Effector memory CD4-positive, alpha-beta T cell (primary cell): ENCODE measurements around the gene PDIA5.

ENCODE experiments used
- DNase-seq, 3 donors: peaks; one replicate each; pipeline ENCODE4 v3.0.0-alpha.2; 2020
- H3K27ac ChIP-seq: 2 replicates; pipeline ENCODE4 v1.7.0; 2013; ENCODE audit warnings: mild to moderate bottlenecking, low read length, moderate library complexity; ENCODE audit not compliant: insufficient read depth, poor library complexity, severe bottlenecking
- H3K27me3 ChIP-seq: replicated peaks from 2 replicates; pipeline ENCODE4 v1.7.0; 2013; ENCODE audit warnings: mild to moderate bottlenecking, low read length; ENCODE audit not compliant: insufficient read depth, control insufficient read depth, poor library complexity, severe bottlenecking
- H3K36me3 ChIP-seq: 2 replicates; pipeline ENCODE4 v1.7.0; 2013; ENCODE audit warnings: mild to moderate bottlenecking, low read length, moderate library complexity; ENCODE audit not compliant: control insufficient read depth, insufficient read depth
- H3K4me1 ChIP-seq: 2 replicates; pipeline ENCODE4 v1.7.0; 2013; ENCODE audit warnings: low read length, mild to moderate bottlenecking; ENCODE audit not compliant: control insufficient read depth, insufficient read depth, poor library complexity, severe bottlenecking
- H3K4me3 ChIP-seq: 2 replicates; pipeline ENCODE4 v1.7.0; 2013; ENCODE audit warnings: low read length, low read depth, mild to moderate bottlenecking; ENCODE audit not compliant: insufficient read depth, poor library complexity, severe bottlenecking
- H3K9me3 ChIP-seq: 2 replicates; pipeline ENCODE4 v1.7.0; 2013; ENCODE audit warnings: mild to moderate bottlenecking, low read length, moderate library complexity; ENCODE audit not compliant: control insufficient read depth

The PDIA5 gene

DNA sequence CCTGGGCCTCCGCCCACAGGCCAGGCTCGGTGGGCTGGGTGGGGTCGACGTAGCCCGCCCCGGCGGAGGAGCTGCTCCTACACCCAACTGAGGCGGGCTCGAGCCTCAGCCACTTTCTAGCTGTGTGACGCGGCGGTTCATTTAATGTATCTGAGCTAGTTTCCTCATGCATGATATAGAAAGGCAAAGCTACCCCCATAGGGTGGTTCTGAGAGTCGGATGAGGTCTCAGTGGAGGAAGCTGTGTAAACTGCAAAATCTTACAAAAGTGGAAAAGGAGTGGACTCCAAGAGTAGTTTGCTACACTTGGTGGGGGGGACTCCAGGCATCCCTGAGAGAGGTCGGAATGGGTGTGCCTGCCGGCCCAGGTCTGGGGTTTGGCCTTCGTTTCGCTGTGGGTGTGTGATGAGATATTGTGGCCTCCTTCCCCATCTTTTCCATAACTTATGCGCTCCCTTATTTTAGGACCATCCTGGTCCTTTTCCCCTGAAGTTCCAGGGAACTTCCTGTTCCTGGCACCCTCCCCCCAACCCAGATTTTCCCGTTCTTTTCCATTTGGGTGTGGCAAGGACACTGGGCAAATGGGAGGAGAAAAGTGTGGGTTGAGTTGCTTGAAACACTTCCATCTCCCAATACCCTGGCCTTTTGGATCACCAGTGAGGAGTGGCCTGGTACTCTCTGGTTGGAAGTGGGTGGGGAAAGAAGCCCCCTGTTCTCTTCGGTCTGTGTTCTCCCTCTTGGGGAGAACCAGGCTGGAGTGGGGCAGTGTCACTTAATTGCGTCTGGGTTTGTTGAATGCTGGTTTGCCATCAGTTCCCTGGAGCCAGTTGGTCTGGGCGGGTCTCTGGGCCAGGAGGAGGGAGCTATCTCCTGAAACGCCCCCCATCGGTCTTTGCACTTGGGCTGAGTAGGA, 1.1 kb downstream of the PDIA5 start:
- DNase-seq = no peak
- Histone ChIP-seq H3K9me3 (no peaks in the 10 kb centered on the region), H3K4me1 (peaks cover 4% of the 10 kb centered on the region), H3K4me3 (peak overlapping the region; percentile 82), H3K27ac (no peak overlapping the region), H3K36me3 (no peaks in the 10 kb centered on the region), H3K27me3 (no peaks in the 10 kb centered on the region)

DNA sequence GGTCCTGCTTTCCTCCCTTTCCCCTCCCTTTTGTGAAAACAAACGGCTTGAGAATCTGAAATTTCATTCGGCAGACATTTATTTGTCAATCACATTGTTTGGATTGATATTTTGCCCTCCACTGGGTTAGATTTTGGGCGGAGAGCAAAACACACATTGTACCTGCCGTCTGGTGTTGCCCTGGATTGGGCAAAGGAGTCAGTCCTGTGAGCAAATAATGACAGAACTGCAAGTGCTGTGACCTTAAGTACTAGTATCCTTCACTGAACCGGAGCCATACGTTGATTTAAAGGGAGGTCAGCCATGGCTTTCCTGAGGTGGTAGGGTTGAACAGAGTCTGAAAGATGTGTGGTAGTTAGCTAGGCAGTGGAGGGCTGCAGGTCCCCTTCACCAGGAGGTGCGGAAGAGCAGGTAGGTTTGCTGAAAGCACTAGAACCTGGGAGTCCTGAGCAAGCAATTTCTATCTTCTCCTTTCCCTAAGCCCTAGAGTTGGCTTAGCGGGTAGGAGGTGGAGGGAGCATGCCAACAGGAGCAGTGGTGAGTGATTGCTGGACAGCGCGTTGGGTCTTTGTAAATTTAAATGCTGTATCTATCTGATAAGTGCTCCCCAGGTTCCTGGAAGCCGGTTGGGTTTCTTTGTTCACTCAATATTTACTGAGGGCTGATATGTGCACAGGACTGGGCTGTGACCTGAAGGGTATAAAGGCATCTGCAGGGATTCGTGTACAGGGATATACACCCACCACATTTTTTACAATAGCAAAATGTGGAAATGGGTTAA, 2.0 kb downstream of the PDIA5 start:
- Histone ChIP-seq H3K4me1 (peaks cover 4% of the 10 kb centered on the region), H3K36me3 (no peaks in the 10 kb centered on the region), H3K9me3 (no peaks in the 10 kb centered on the region), H3K27me3 (no peaks in the 10 kb centered on the region), H3K27ac (no peak overlapping the region), H3K4me3 (no peak overlapping the region)
- no peak for DNase-seq

DNA sequence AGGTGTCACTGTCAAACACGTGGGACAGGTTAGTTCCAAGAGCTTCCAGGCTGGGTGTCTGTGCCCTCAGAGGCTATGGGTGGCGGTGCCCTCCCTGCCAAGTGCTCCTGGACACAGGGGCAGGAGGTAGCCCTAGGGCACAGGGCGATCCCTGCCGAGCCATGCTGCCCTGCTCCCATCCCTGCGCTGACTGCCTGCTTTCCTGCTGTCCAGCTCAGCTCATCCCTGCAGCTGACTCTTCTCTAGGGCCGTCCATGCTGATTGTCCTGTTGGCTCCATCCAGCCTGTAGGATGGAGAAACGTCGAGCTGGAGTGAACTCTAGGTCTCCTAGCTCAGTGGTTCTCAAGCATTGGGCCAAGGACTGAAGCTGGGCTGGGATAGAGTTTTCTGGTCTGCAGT, 3.7 kb downstream of the PDIA5 start:
- Histone ChIP-seq H3K27ac (no peak overlapping the region), H3K4me1 (peaks cover 4% of the 10 kb centered on the region), H3K4me3 (no peak overlapping the region), H3K27me3 (no peaks in the 10 kb centered on the region), H3K9me3 (no peaks in the 10 kb centered on the region), H3K36me3 (no peaks in the 10 kb centered on the region)
- DNase-seq = no peak

DNA sequence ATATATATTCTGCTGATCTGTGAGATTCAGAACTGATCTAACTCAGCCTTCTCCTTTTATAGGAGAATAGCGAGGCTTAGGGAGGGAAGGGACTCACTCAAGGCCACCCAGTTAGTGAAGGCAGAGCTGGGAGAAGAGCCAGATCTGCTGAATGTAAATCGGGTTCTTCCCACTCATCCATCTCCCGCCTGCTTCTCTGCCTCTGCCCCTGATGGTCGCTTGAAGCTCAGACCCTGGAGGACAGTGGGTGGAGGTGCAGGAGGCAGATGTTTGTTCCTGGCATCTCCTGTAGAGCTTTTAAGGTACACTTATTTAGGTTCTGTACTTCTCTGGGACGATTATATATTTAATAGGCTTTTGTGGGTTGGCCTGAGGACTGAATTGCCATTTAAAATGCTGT, 4.3 kb downstream of the PDIA5 start:
- Histone ChIP-seq H3K36me3 (no peaks in the 10 kb centered on the region), H3K27ac (no peak overlapping the region), H3K27me3 (no peaks in the 10 kb centered on the region), H3K4me1 (peaks cover 4% of the 10 kb centered on the region), H3K4me3 (no peak overlapping the region), H3K9me3 (no peaks in the 10 kb centered on the region)
- DNase-seq = no peak

DNA sequence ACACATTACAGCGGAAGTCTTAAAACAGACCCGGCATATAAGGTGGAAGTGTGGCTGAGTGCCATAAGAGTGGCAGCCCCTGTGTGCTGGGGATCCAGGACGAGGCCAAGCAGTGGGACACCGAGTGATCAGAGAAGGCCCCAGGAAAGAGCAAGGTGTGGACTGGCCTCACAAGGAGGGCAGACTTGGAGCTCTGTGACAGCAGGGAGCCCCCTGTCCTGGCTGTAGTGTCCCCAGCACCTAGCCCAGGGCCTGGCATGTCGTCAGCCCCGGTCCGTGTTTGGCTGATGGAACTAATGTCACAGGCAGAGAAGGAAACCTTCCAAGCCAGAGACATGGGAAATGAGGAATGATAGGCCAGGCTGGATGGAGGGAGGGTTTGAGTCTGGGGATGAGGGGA, 4.8 kb downstream of the PDIA5 start:
- H3K4me1 ChIP-seq = peaks cover 4% of the 10 kb centered on the region
- no peaks in the 10 kb centered on the region for H3K36me3 ChIP-seq
- DNase-seq = no peak
- no peak overlapping the region for H3K4me3 ChIP-seq
- H3K27ac ChIP-seq = no peak overlapping the region
- no peaks in the 10 kb centered on the region for H3K27me3 ChIP-seq
- no peaks in the 10 kb centered on the region for H3K9me3 ChIP-seq

DNA sequence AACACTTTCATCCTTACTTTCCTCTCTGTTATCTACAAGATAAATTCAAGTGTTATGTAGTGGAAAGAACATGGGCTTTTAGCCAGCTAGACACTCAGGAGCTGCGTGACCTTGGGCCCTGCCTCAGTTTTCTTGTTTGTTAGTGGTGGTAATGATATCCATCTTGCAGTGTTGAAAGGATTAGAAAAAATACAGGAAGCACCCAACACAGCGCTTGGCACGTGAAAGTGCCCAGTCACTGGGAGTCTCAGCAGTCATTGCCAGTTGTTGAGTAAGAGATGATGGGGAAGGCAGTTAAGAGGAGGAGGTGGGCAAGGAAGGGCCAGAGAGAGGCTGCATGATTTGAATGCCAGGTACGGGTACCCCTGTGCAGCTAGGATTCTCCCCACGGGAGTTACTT, 5.3 kb downstream of the PDIA5 start:
- no peak overlapping the region for H3K27ac ChIP-seq
- no peak overlapping the region for H3K4me3 ChIP-seq
- H3K36me3 ChIP-seq = no peaks in the 10 kb centered on the region
- peaks cover 4% of the 10 kb centered on the region for H3K4me1 ChIP-seq
- H3K27me3 ChIP-seq = no peaks in the 10 kb centered on the region
- DNase-seq = no peak
- no peaks in the 10 kb centered on the region for H3K9me3 ChIP-seq

DNA sequence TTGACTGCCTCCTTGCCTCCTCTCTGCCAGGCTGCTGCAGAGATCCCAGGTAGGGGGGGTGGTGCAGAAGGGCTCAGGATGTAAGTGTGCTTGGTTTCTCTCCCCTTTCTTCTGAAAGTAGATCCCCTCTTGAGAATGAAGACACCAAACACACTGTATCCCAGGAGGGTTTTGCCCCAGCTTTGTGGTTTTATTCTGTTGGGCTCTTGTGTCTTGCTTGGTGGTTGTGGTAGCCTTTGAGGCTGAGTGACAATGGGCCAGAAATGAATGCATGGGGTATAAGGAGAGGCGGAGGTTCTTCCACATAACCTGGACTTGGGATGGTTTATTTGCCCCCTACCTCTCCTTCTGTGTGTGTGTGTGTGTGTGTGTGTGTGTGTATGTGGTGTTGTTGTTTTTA, 5.7 kb downstream of the PDIA5 start:
- H3K27me3 ChIP-seq = no peaks in the 10 kb centered on the region
- H3K36me3 ChIP-seq = no peaks in the 10 kb centered on the region
- peaks cover 4% of the 10 kb centered on the region for H3K4me1 ChIP-seq
- no peak overlapping the region for H3K4me3 ChIP-seq
- H3K27ac ChIP-seq = no peak overlapping the region
- DNase-seq = no peak
- no peaks in the 10 kb centered on the region for H3K9me3 ChIP-seq

DNA sequence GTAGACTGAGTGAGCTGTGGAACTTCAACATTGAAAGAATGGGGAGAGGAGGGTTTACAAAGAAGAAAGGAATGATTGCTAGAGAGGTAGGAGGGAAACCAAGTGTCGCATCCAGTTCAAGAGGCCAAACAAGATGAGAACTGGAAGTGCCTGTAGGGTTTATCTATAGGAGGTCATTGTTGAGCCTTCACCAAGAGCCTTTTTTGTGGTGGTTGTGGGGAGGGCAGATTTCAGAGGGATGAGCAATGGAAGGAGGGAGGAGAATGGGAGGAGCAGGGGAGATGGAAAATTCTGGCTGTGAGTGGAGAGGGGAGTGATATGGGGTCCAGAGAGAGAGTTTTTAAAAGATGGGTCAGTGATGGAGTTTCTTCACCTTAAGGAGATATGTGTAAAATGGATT, 8.5 kb downstream of the PDIA5 start:
- H3K27ac ChIP-seq = no peak overlapping the region
- no peak for DNase-seq
- no peaks in the 10 kb centered on the region for H3K4me1 ChIP-seq
- no peaks in the 10 kb centered on the region for H3K27me3 ChIP-seq
- no peaks in the 10 kb centered on the region for H3K36me3 ChIP-seq
- H3K4me3 ChIP-seq = no peak overlapping the region
- no peaks in the 10 kb centered on the region for H3K9me3 ChIP-seq

DNA sequence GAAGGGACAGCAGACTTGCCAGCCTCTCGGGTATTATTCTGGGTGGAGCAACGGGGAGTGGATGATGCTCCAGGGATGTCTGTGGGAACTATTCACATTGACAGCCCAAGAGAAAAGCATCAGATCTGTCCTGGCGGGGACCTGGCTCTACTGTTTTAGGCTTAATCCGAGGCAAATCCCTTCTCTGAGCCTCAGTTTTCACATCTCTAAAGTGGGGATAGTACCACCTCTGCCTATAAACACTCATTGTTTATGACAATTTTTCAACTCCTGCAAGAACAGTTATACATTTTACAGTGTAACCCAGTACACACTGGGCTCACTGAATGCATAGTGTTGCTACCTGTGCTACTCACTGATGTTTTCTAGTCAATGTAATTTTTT, 9.3 kb downstream of the PDIA5 start:
- H3K4me1 ChIP-seq = no peaks in the 10 kb centered on the region
- H3K27ac ChIP-seq = no peak overlapping the region
- no peaks in the 10 kb centered on the region for H3K36me3 ChIP-seq
- H3K9me3 ChIP-seq = no peaks in the 10 kb centered on the region
- H3K4me3 ChIP-seq = no peak overlapping the region
- DNase-seq = no peak
- no peaks in the 10 kb centered on the region for H3K27me3 ChIP-seq
